HepG2 (cell line): ENCODE measurements around the gene ZMYM4.

Experiments used
- ARID3A ChIP-seq: IDR thresholded peaks from 2 replicates; pipeline ENCODE4 v1.6.1; 2012; ENCODE audit warnings: low read depth, low read length, improper control_type of control experiment
- ATF2 ChIP-seq: sonication (generic); formaldehyde crosslinking; IDR thresholded peaks from 2 replicates; pipeline ENCODE4 v1.4.0; 2020; ENCODE audit warnings: missing genetic modification reagents
- CEBPB ChIP-seq: IDR thresholded peaks from 2 replicates; pipeline ENCODE4 v1.6.1; 2011; ENCODE audit warnings: low read depth, low read length, improper control_type of control experiment, borderline replicate concordance
- CTCF ChIP-seq: sonication (generic); formaldehyde crosslinking; IDR thresholded peaks from 2 replicates; pipeline ENCODE4 v1.5.0; 2020; ENCODE audit warnings: mild to moderate bottlenecking, missing genetic modification reagents, moderate library complexity
- MXI1 ChIP-seq: IDR thresholded peaks from 3 replicates; pipeline ENCODE4 v1.6.1; 2012; ENCODE audit warnings: low read depth, low read length, inconsistent platforms, borderline replicate concordance
- USF2 ChIP-seq, 2 experiments: sonication (generic) in 1 of 2; formaldehyde crosslinking in 1 of 2; IDR thresholded peaks; 2 replicates each; pipeline versions ENCODE4 v1.5.1 to v1.6.1; 2011 to 2020; ENCODE audit warnings: borderline replicate concordance in 1 of 2, low read depth in 1 of 2, low read length in 1 of 2, mild to moderate bottlenecking in 1 of 2, missing genetic modification reagents in 1 of 2, moderate library complexity in 1 of 2
- ZNF337 ChIP-seq: sonication (generic); formaldehyde crosslinking; IDR thresholded peaks from 2 replicates; pipeline ENCODE4 v1.5.1; 2020; ENCODE audit warnings: missing genetic modification reagents, low read depth, mild to moderate bottlenecking, borderline replicate concordance
- ZSCAN20 ChIP-seq: sonication (generic); formaldehyde crosslinking; IDR thresholded peaks from 2 replicates; pipeline ENCODE4 v1.4.0; 2020; ENCODE audit warnings: missing genetic modification reagents, mild to moderate bottlenecking, borderline replicate concordance

- TF ChIP-seq ARID3A, result no peak
- no peak for TF ChIP-seq CEBPB
- no peak for TF ChIP-seq MXI1
- no peak for TF ChIP-seq ZNF337 (CRISPR knock-in tag)
- no peak for TF ChIP-seq ZSCAN20 (CRISPR knock-in tag)
- TF ChIP-seq USF2 (IDR thresholded peaks at IDR 0.05; ENCODE audit: low read depth, low read length), result no peak
- TF ChIP-seq USF2 (CRISPR knock-in tag; IDR thresholded peaks at IDR 0.05; ENCODE audit: borderline replicate concordance), result no peak
- no peak for TF ChIP-seq ATF2 (CRISPR knock-in tag)
- no peak for TF ChIP-seq CTCF (CRISPR knock-in tag)
These were observed 2.2 kb upstream of the ZMYM4 start for GRCh38 chr1:35266306-35266705.
